ENCODE results near the gene NKX2-4. TPM values are rescaled to one million over a fixed set of nuclear protein-coding genes. Genes with fewer than 3 reads are reported as not detected.

The NKX2-4 gene
- total and polyA plus RNA-seq, 9 donors = 0.05 TPM; not detected in 8

DNA sequence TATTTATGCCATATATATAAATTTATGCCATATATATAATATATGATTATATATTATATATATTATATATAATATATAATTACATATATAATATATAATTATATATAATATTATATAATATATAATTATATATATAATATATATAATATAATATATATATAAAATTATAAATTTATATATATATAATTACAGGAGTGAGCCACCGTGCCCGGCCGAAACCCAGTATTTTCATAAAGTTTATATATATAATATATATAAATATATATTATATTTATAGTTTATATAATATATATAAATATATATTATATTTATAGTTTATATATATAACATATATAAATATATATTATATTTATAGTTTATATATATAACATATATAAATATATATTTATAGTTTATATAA is 31.6 kb downstream of the NKX2-4 start:
- H3K27me3 ChIP-seq (ENCODE audit: control insufficient read depth, insufficient read depth, low read length) = no peaks in the 10 kb centered on the region
- H3K4me3 ChIP-seq (ENCODE audit: low read length) = no peak overlapping the region
- no peaks in the 10 kb centered on the region for H3K9me3 ChIP-seq (replicated peaks; ENCODE audit: control insufficient read depth, low read depth, low read length)
- H3K4me1 ChIP-seq (ENCODE audit: control insufficient read depth, insufficient read depth, low read length) = no peaks in the 10 kb centered on the region
- H3K27ac ChIP-seq (ENCODE audit: low read length) = no peak overlapping the region
- no CpG with 5 or more reads among the region's 3 CpGs for WGBS (ENCODE audit: insufficient coverage)
- no peak for DNase-seq
- peaks cover 17% of the 10 kb centered on the region for H3K36me3 ChIP-seq (ENCODE audit: control insufficient read depth, insufficient read depth, low read length)

DNA sequence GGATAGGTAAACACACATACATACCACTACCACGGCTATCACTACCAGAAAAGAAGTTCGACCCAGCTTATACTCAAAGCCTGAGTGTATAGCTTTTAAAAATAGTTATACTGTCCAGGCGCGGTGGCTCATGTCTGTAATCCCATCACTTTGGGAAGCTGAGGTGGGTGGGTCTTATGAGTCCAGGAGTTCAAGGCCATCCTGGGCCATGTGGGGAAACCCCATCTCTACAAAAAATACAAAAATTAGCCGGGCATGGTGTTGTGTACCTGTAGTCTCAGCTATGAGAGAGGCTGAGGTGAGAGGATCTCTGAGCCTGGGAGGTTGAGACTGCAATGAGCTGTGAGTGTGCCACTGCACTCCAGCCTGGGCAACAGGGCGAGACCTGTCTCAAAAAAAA is 32.9 kb downstream of the NKX2-4 start:
- WGBS (ENCODE audit: insufficient coverage) = no CpG with 5 or more reads among the region's 6 CpGs
- Histone ChIP-seq H3K4me3 (ENCODE audit: low read length) (no peak overlapping the region), H3K36me3 (ENCODE audit: control insufficient read depth, insufficient read depth, low read length) (peaks cover 22% of the 10 kb centered on the region), H3K27me3 (ENCODE audit: control insufficient read depth, insufficient read depth, low read length) (no peaks in the 10 kb centered on the region), H3K27ac (ENCODE audit: low read length) (no peak overlapping the region), H3K9me3 (replicated peaks; ENCODE audit: control insufficient read depth, low read depth, low read length) (no peaks in the 10 kb centered on the region), H3K4me1 (ENCODE audit: control insufficient read depth, insufficient read depth, low read length) (no peaks in the 10 kb centered on the region)
- no peak for DNase-seq

DNA sequence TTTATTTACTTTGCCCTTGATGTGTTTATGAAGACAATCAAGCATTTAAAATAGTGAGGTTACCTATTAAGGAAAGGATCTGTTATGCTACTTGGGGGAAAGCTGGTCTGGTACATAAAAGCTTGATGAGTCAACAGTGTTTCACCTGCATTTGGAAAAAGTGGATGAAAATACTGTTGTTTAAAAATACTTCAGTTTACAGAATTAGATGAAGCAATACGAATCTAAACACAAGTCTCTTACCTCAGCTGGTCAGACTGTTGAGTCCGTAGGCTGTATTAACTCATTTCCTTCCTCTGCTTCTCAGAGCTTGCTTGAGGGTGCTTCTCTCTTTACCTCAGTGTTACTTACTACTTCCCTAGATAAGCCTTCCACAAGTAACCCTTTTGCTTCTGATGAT is 36.1 kb downstream of the NKX2-4 start:
- no peaks in the 10 kb centered on the region for H3K4me1 ChIP-seq (ENCODE audit: control insufficient read depth, insufficient read depth, low read length)
- no peaks in the 10 kb centered on the region for H3K9me3 ChIP-seq (replicated peaks; ENCODE audit: control insufficient read depth, low read depth, low read length)
- DNase-seq = peak; percentile 18
- peaks cover 30% of the 10 kb centered on the region for H3K36me3 ChIP-seq (ENCODE audit: control insufficient read depth, insufficient read depth, low read length)
- H3K27me3 ChIP-seq (ENCODE audit: control insufficient read depth, insufficient read depth, low read length) = no peaks in the 10 kb centered on the region
- H3K27ac ChIP-seq (ENCODE audit: low read length) = no peak overlapping the region
- WGBS (ENCODE audit: insufficient coverage) = 73% methylated on average over 2 of the region's 2 CpGs
- no peak overlapping the region for H3K4me3 ChIP-seq (ENCODE audit: low read length)

DNA sequence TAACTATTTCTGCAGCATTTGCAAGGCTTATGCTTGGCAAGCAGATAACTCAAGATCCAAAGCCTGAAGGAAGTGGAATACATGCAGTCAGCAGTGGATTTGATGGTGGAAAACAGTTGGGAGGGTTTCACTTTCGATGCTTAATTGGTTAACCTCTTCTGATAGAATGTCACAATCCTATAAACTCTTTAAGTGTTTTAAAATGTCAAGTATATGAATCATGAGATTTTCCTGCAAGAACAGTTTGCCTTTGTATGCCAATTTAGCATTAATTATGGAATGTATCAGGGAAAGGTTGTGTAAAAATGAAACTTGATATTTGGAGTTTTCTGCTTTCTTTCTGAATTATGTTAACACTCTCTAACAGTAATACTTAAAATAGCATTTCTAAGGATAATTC is 36.6 kb downstream of the NKX2-4 start:
- Histone ChIP-seq H3K27ac (ENCODE audit: low read length) (no peak overlapping the region), H3K27me3 (ENCODE audit: control insufficient read depth, insufficient read depth, low read length) (no peaks in the 10 kb centered on the region)
- DNase-seq = peak; percentile 32

DNA sequence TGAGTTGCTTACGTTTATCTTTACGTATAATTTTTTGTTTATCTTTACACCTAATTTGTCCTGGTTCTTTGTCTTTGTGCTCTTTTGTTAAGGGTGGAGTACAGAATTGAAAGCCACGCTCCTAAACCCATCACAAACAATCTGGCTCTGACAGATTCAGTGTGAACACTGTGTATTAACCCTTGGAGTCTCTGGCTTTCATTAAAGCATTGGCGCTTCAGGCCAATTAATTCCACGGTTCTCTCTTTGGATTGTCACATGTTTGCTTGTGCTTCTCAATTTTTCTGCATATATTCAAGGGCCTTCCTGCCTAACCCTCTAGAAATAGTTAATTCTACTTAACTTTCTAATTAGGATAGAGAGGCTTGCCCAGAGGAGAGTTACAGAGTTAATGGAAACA is 38.6 kb downstream of the NKX2-4 start:
- 100% methylated on average over 1 of the region's 5 CpGs for whole genome bisulfite sequencing (ENCODE audit: insufficient coverage)
- H3K27ac ChIP-seq (ENCODE audit: low read length) = no peak overlapping the region
- no peak overlapping the region for H3K4me3 ChIP-seq (ENCODE audit: low read length)
- H3K27me3 ChIP-seq (ENCODE audit: control insufficient read depth, insufficient read depth, low read length) = no peaks in the 10 kb centered on the region
- no peak for DNase-seq
- H3K4me1 ChIP-seq (ENCODE audit: control insufficient read depth, insufficient read depth, low read length) = no peaks in the 10 kb centered on the region
- H3K36me3 ChIP-seq (ENCODE audit: control insufficient read depth, insufficient read depth, low read length) = peaks cover 30% of the 10 kb centered on the region
- H3K9me3 ChIP-seq (replicated peaks; ENCODE audit: control insufficient read depth, low read depth, low read length) = no peaks in the 10 kb centered on the region

More for the DNA sequence above, 36.6 kb downstream of the NKX2-4 start:
- WGBS (ENCODE audit: insufficient coverage) = no CpG with 5 or more reads among the region's 1 CpG
- H3K36me3 ChIP-seq (ENCODE audit: control insufficient read depth, insufficient read depth, low read length) = peaks cover 30% of the 10 kb centered on the region
- H3K9me3 ChIP-seq (replicated peaks; ENCODE audit: control insufficient read depth, low read depth, low read length) = no peaks in the 10 kb centered on the region
- H3K4me1 ChIP-seq (ENCODE audit: control insufficient read depth, insufficient read depth, low read length) = no peaks in the 10 kb centered on the region
- H3K4me3 ChIP-seq (ENCODE audit: low read length) = no peak overlapping the region

DNA sequence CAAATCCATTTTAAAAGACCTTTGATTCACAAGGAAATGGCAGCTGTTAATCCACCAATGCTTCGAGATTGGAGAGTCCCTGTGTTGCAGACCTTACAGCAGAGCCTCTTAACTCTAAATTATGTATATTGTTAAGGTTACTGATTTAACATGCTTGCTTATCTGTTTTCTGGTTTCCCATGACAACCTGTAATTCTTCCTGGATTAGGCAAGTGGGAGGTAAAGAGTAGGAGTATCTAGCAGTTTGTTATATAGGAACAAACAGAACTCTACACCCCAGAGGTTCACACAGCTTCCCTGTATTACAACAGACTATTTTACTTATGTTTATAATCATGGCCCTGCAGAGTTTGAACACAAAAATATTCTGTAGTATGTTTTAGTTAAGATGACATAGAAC is 39.5 kb downstream of the NKX2-4 start:
- H3K27ac ChIP-seq (ENCODE audit: low read length) = no peak overlapping the region
- H3K4me3 ChIP-seq (ENCODE audit: low read length) = no peak overlapping the region
- no CpG with 5 or more reads among the region's 1 CpG for WGBS (ENCODE audit: insufficient coverage)
- no peaks in the 10 kb centered on the region for H3K9me3 ChIP-seq (replicated peaks; ENCODE audit: control insufficient read depth, low read depth, low read length)
- peaks cover 25% of the 10 kb centered on the region for H3K36me3 ChIP-seq (ENCODE audit: control insufficient read depth, insufficient read depth, low read length)
- no peaks in the 10 kb centered on the region for H3K27me3 ChIP-seq (ENCODE audit: control insufficient read depth, insufficient read depth, low read length)
- DNase-seq = no peak
- H3K4me1 ChIP-seq (ENCODE audit: control insufficient read depth, insufficient read depth, low read length) = no peaks in the 10 kb centered on the region

DNA sequence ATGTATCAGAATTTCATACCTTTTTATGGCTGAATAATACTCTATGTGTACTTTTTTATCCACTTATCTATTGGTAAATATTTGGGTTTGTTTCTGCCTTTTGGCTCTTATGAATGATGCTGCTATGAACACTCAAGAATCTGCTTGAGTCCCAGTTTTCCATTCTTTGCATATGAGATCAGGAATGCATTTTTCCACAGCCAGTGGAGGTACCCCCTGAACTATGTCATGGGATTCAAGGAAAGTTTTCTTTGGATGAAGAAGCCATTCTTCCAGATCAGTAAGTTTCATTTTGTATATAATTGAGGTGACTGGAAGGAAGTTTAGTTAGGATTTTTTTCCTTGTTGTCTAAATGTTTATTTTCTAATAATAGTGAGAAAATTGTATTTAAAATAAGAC is 40.9 kb downstream of the NKX2-4 start:
- no peaks in the 10 kb centered on the region for H3K4me1 ChIP-seq (ENCODE audit: control insufficient read depth, insufficient read depth, low read length)
- no peaks in the 10 kb centered on the region for H3K9me3 ChIP-seq (replicated peaks; ENCODE audit: control insufficient read depth, low read depth, low read length)
- no peak overlapping the region for H3K27ac ChIP-seq (ENCODE audit: low read length)
- no peak for DNase-seq
- H3K36me3 ChIP-seq (ENCODE audit: control insufficient read depth, insufficient read depth, low read length) = peaks cover 19% of the 10 kb centered on the region
- no peak overlapping the region for H3K4me3 ChIP-seq (ENCODE audit: low read length)
- no peaks in the 10 kb centered on the region for H3K27me3 ChIP-seq (ENCODE audit: control insufficient read depth, insufficient read depth, low read length)

DNA sequence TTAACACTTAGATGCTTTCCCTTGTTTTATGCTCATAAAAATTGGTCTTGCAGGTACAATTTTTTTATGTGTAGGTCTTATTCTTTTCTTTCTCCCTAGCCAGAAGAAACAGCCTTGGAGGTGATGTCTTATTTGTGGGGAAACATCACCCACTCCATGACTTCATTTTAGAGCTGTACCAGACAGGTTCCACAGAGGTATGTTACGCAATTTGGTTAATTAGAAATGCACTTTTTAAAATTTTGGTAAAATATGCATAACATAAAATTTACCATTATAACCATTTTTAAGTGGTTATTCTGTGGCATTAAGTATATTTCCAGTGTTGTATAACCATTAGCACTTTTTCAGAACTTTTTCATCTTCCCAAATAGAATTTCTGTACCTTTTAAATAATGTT is 41.3 kb downstream of the NKX2-4 start:
- H3K27ac ChIP-seq (ENCODE audit: low read length) = no peak overlapping the region
- H3K4me1 ChIP-seq (ENCODE audit: control insufficient read depth, insufficient read depth, low read length) = no peaks in the 10 kb centered on the region
- H3K9me3 ChIP-seq (replicated peaks; ENCODE audit: control insufficient read depth, low read depth, low read length) = no peaks in the 10 kb centered on the region
- H3K27me3 ChIP-seq (ENCODE audit: control insufficient read depth, insufficient read depth, low read length) = no peaks in the 10 kb centered on the region
- H3K36me3 ChIP-seq (ENCODE audit: control insufficient read depth, insufficient read depth, low read length) = peaks cover 19% of the 10 kb centered on the region
- no CpG with 5 or more reads among the region's 1 CpG for WGBS (ENCODE audit: insufficient coverage)
- no peak for DNase-seq
- no peak overlapping the region for H3K4me3 ChIP-seq (ENCODE audit: low read length)

DNA sequence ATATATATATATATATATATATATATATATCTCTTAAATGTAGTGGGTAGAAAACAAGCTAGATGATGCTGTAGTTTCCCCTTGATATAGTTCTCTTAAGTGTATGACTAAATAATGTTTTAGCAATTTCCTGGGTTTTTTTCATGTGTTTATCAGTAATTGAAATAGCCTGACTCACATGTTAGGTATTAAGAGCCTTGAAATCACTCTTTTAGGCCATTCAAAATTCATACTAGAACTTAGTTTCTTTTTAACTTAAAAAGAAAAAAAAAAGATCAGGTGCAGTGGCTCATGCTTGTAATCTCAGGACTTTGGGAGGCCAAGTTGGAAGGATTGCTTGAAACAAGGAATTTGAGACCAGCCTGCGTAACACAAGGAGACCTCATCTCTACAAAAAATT is 44.1 kb downstream of the NKX2-4 start:
- Histone ChIP-seq H3K9me3 (replicated peaks; ENCODE audit: control insufficient read depth, low read depth, low read length) (no peaks in the 10 kb centered on the region), H3K4me3 (ENCODE audit: low read length) (no peak overlapping the region), H3K4me1 (ENCODE audit: control insufficient read depth, insufficient read depth, low read length) (no peaks in the 10 kb centered on the region), H3K36me3 (ENCODE audit: control insufficient read depth, insufficient read depth, low read length) (peaks cover 15% of the 10 kb centered on the region), H3K27me3 (ENCODE audit: control insufficient read depth, insufficient read depth, low read length) (no peaks in the 10 kb centered on the region), H3K27ac (ENCODE audit: low read length) (no peak overlapping the region)
- no CpG with 5 or more reads among the region's 1 CpG for WGBS (ENCODE audit: insufficient coverage)
- no peak for DNase-seq

DNA sequence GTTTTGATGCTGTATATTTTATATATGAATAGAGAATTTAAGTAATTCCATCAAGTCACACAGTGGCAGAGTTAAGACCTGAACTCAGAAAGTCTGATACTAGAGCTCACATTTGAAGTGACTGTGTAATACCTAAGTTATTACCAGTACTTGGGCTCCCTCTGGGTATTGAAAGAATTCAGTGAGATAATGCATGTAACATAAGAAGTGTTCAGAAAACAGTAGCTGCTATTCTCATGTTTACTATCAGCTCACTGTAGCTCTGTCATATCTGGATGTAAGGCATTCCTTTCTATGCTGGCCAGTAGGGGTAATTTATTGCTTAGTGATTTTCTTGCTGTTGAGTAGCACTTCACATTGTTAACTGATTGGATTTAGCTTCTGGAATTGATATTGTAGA is 44.6 kb downstream of the NKX2-4 start:
- no peaks in the 10 kb centered on the region for H3K9me3 ChIP-seq (replicated peaks; ENCODE audit: control insufficient read depth, low read depth, low read length)
- DNase-seq = no peak
- peaks cover 16% of the 10 kb centered on the region for H3K36me3 ChIP-seq (ENCODE audit: control insufficient read depth, insufficient read depth, low read length)
- H3K4me1 ChIP-seq (ENCODE audit: control insufficient read depth, insufficient read depth, low read length) = no peaks in the 10 kb centered on the region
- H3K4me3 ChIP-seq (ENCODE audit: low read length) = no peak overlapping the region
- H3K27me3 ChIP-seq (ENCODE audit: control insufficient read depth, insufficient read depth, low read length) = no peaks in the 10 kb centered on the region
- no peak overlapping the region for H3K27ac ChIP-seq (ENCODE audit: low read length)
